SK-N-SH (cell line): ENCODE measurements around the gene HEBP2. TPM values are rescaled to one million over a fixed set of nuclear protein-coding genes. Genes with fewer than 3 reads are reported as not detected.

Experiments used
- CTCF ChIA-PET: fragments of 300-600, 350-600 bp; formaldehyde crosslinking; extraction: SDS; loops from one replicate; lab custom pipeline; 2021; lab: Yijun Ruan, JAX
- POLR2A ChIA-PET: fragments of 350-600 bp; sonication (Branson Sonifier 250); formaldehyde crosslinking; extraction: SDS; loops from one replicate; lab custom pipeline; 2020; ENCODE audit warnings: antibody characterized with exemption, inconsistent platforms; lab: Yijun Ruan, JAX
- DNase-seq: peaks from one replicate; pipeline ENCODE4 v3.0.0; 2012
- H2AFZ ChIP-seq: fragments of 200-600 bp; sonication (generic); 2 replicates; pipeline ENCODE4 v1.8.1; 2016; ENCODE audit warnings: antibody characterized with exemption, mild to moderate bottlenecking, low read depth
- H3F3A ChIP-seq: fragments of 200-600 bp; sonication (generic); replicated peaks from 2 replicates; pipeline ENCODE3; 2016; ENCODE audit warnings: antibody characterized with exemption, mild to moderate bottlenecking; ENCODE audit not compliant: insufficient read depth
- H3K27ac ChIP-seq, 2 experiments: fragments of 200-500 bp in 1 of 2; fragments of 200-600 bp in 1 of 2; sonication (Bioruptor generic) in 1 of 2; sonication (generic), shearing (Covaris generic) in 1 of 2; 2 replicates each; pipeline versions ENCODE4 v1.5.1 to v1.6.1; 2014 to 2016; ENCODE audit warnings: low read depth in 2 of 2, inconsistent platforms in 1 of 2, low read length in 1 of 2, mild to moderate bottlenecking in 1 of 2, mixed read lengths in 1 of 2
- H3K27me3 ChIP-seq: fragments of 200-600 bp; sonication (generic), shearing (Covaris generic); 2 replicates; pipeline ENCODE4 v1.6.1; 2016; ENCODE audit warnings: mixed run types; ENCODE audit not compliant: insufficient read depth
- H3K36me3 ChIP-seq, 2 experiments: fragments of 200-500 bp in 1 of 2; fragments of 200-600 bp in 1 of 2; sonication (Bioruptor generic) in 1 of 2; sonication (generic) in 1 of 2; replicated peaks in 1 of 2; 2 replicates each; pipeline versions ENCODE3 to v1.5.1; 2014 to 2016; ENCODE audit warnings: low read length in 1 of 2, mild to moderate bottlenecking in 1 of 2; ENCODE audit not compliant: insufficient read depth in 2 of 2, control insufficient read depth in 1 of 2
- H3K4me1 ChIP-seq, 2 experiments: fragments of 200-500 bp in 1 of 2; fragments of 200-600 bp in 1 of 2; sonication (Bioruptor generic) in 1 of 2; sonication (generic), shearing (Covaris generic) in 1 of 2; 2 replicates each; pipeline versions ENCODE4 v1.5.1 to v1.6.1; 2014 to 2016; ENCODE audit warnings: low read depth in 1 of 2, low read length in 1 of 2, mixed run types in 1 of 2; ENCODE audit not compliant: insufficient read depth in 2 of 2, control insufficient read depth in 1 of 2
- H3K4me2 ChIP-seq: fragments of 200-600 bp; sonication (generic), shearing (Covaris generic); 2 replicates; pipeline ENCODE4 v1.6.1; 2017; ENCODE audit warnings: mixed run types
- H3K4me3 ChIP-seq, 2 experiments: fragments of 200-500 bp in 1 of 2; fragments of 200-600 bp in 1 of 2; sonication (Bioruptor generic) in 1 of 2; sonication (generic), shearing (Covaris generic) in 1 of 2; 2 replicates each; pipeline versions ENCODE4 v1.5.1 to v1.8.1; 2014 to 2016; ENCODE audit warnings: low read depth in 2 of 2, inconsistent platforms in 1 of 2, low read length in 1 of 2, mild to moderate bottlenecking in 1 of 2, mixed read lengths in 1 of 2, moderate library complexity in 1 of 2
- H3K79me2 ChIP-seq: fragments of 200-600 bp; sonication (generic); 2 replicates; pipeline ENCODE4 v1.8.1; 2017; ENCODE audit warnings: mild to moderate bottlenecking; ENCODE audit not compliant: insufficient read depth
- H3K9ac ChIP-seq: fragments of 200-600 bp; sonication (generic); 2 replicates; pipeline ENCODE4 v1.6.1; 2017; ENCODE audit warnings: mixed run types
- H3K9me2 ChIP-seq: fragments of 200-600 bp; sonication (generic); 2 replicates; pipeline ENCODE4 v1.6.1; 2017; ENCODE audit warnings: mixed run types
- H3K9me3 ChIP-seq: fragments of 200-600 bp; sonication (generic); 2 replicates; pipeline ENCODE4 v1.6.1; 2017; ENCODE audit warnings: mixed run types, mild to moderate bottlenecking, moderate library complexity
- H4K20me1 ChIP-seq: fragments of 200-600 bp; sonication (generic); 2 replicates; pipeline ENCODE4 v1.6.1; 2017; ENCODE audit warnings: mild to moderate bottlenecking, mixed run types; ENCODE audit not compliant: insufficient read depth
- EP300 ChIP-seq, 2 experiments: IDR thresholded peaks; 2 replicates each; pipeline versions ENCODE4 v1.4.0 to v1.6.1; 2012; ENCODE audit warnings: borderline replicate concordance in 1 of 2, low read depth in 1 of 2, low read length in 1 of 2
- FOSL2 ChIP-seq: IDR thresholded peaks from 2 replicates; pipeline ENCODE4 v1.4.0; 2012; ENCODE audit warnings: low read depth, mild to moderate bottlenecking, moderate library complexity, borderline replicate concordance
- FOXJ3 ChIP-seq: sonication (generic); formaldehyde crosslinking; IDR thresholded peaks from 2 replicates; pipeline ENCODE4 v1.5.1; 2020; ENCODE audit warnings: mild to moderate bottlenecking, missing genetic modification reagents
- FOXM1 ChIP-seq: IDR thresholded peaks from 2 replicates; pipeline ENCODE4 v1.4.0; 2012; ENCODE audit warnings: low read depth, mild to moderate bottlenecking
- IRF3 ChIP-seq: fragments of 150-350 bp; IDR thresholded peaks from 2 replicates; pipeline ENCODE4 v1.6.1; 2016; ENCODE audit warnings: mild to moderate bottlenecking, low read depth, low read length
- MEF2A ChIP-seq: IDR thresholded peaks from 2 replicates; pipeline ENCODE4 v1.4.0; 2012; ENCODE audit warnings: low read depth, borderline replicate concordance
- MXI1 ChIP-seq: IDR thresholded peaks from 2 replicates; pipeline ENCODE4 v1.6.1; 2012; ENCODE audit warnings: mild to moderate bottlenecking, low read depth, low read length, improper control_type of control experiment
- NRF1 ChIP-seq: IDR thresholded peaks from 2 replicates; pipeline ENCODE4 v1.6.1; 2012; ENCODE audit warnings: low read depth, mild to moderate bottlenecking, low read length
- PBX3 ChIP-seq: IDR thresholded peaks from 2 replicates; pipeline ENCODE4; 2012
- POLR2AphosphoS5 ChIP-seq: IDR thresholded peaks from 2 replicates; pipeline ENCODE4 v1.6.1; 2012; ENCODE audit warnings: low read depth, low read length
- RAD21 ChIP-seq: IDR thresholded peaks from 2 replicates; pipeline ENCODE4 v1.6.1; 2012; ENCODE audit warnings: mild to moderate bottlenecking, low read length
- RCOR1 ChIP-seq: fragments of 150-350 bp; IDR thresholded peaks from 2 replicates; pipeline ENCODE4 v1.6.1; 2017; ENCODE audit warnings: antibody characterized with exemption, low read length
- RFX5 ChIP-seq: IDR thresholded peaks from 2 replicates; pipeline ENCODE4 v1.6.1; 2012; ENCODE audit warnings: mild to moderate bottlenecking, improper control_type of control experiment, low read length
- RXRA ChIP-seq: IDR thresholded peaks from 2 replicates; pipeline ENCODE4 v1.4.0; 2012; ENCODE audit warnings: low read depth, mild to moderate bottlenecking, borderline replicate concordance
- SMC3 ChIP-seq: IDR thresholded peaks from 2 replicates; pipeline ENCODE4 v1.6.1; 2012; ENCODE audit warnings: low read depth, low read length, improper control_type of control experiment
- USF2 ChIP-seq: fragments of 150-350 bp; IDR thresholded peaks from 2 replicates; pipeline ENCODE4 v1.6.1; 2017; ENCODE audit warnings: antibody characterized with exemption, low read length, low read depth, borderline replicate concordance
- WGBS: methylation state at CpG from one replicate; pipeline ENCODE4 v1.1.6; 2017; ENCODE audit warnings: low lambda C conversion rate; 5-methylcytosine and 5-hydroxymethylcytosine counted together
- polyA plus RNA-seq, 3 experiments: library from polyadenylated mRNA; depleted of rRNA; stranded (reverse); fragments of >200 nt; gene quantifications; 2 replicates each; pipeline ENCODE4 v1.2.3, GENCODE V29; 2012

HEBP2 gene
- polyA plus RNA-seq, 1 of the 3 experiments (the other 2 are of a cell fraction): 7.6 TPM

- CTCF ChIA-PET: interaction anchor here (0.9 to 3.7 kb wide), 9 partner anchors 21 to 315 kb away, joined by 3 to 19 read pairs (median 3); no protein-coding TSS in a partner anchor
- Histone ChIP-seq H3K4me3 (no peak overlapping the region), H3K4me1 (no peaks in the 10 kb centered on the region; a peak in 1 of 4 replicates), H3K27me3 (peaks cover 48% of the 10 kb centered on the region), H3K4me2 (no peak overlapping the region), H3K27ac (no peak overlapping the region), H3K9ac (no peak overlapping the region), H2AFZ (no peak overlapping the region), H4K20me1 (no peaks in the 10 kb centered on the region), H3K9me2 (no peaks in the 10 kb centered on the region), H3K9me3 (no peaks in the 10 kb centered on the region), H3K36me3 (no peaks in the 10 kb centered on the region), H3F3A (no peaks in the 10 kb centered on the region), H3K79me2 (no peaks in the 10 kb centered on the region)
- WGBS: 13% methylated on average over 14 of the region's 19 CpGs
- TF ChIP-seq RAD21: no peak
- no peak for TF ChIP-seq FOXM1
- POLR2A ChIA-PET: no interaction called here
- DNase-seq: no peak
These were observed 27.4 kb downstream of the HEBP2 start for GRCh38 chr6:138431256-138432062.

GRCh38 chr6:138432063-138432356 is 28.0 kb downstream of the HEBP2 start:
- Histone ChIP-seq H3K79me2 (no peaks in the 10 kb centered on the region), H3K4me1 (no peaks in the 10 kb centered on the region; a peak in 1 of 4 replicates), H3K9me3 (no peaks in the 10 kb centered on the region), H3K36me3 (no peaks in the 10 kb centered on the region), H3K27ac (no peak overlapping the region), H2AFZ (no peak overlapping the region), H3K4me3 (no peak overlapping the region), H3K4me2 (no peak overlapping the region), H3K9me2 (no peaks in the 10 kb centered on the region), H3K27me3 (peaks cover 48% of the 10 kb centered on the region), H4K20me1 (no peaks in the 10 kb centered on the region)
- no peak for DNase-seq
- CTCF ChIA-PET: interaction anchor here (1.0 to 3.3 kb wide), 2 partner anchors 20 to 89 kb away, joined by 3 to 18 read pairs; no protein-coding TSS in a partner anchor
- POLR2A ChIA-PET: no interaction called here
- no CpG with 5 or more reads among the region's 11 CpGs for WGBS
- no peak for TF ChIP-seq FOSL2
- no peak for TF ChIP-seq SMC3
- no peak for TF ChIP-seq POLR2AphosphoS5
- no peak for TF ChIP-seq MEF2A
- TF ChIP-seq USF2: no peak
- no peak for TF ChIP-seq RFX5
- TF ChIP-seq RCOR1: no peak
- no peak for TF ChIP-seq RXRA
- TF ChIP-seq NRF1: no peak
- no peak for TF ChIP-seq MXI1
- no peak for TF ChIP-seq EP300 (IDR thresholded peaks at IDR 0.05; ENCODE audit: borderline replicate concordance in 1 of 2, low read depth in 1 of 2, low read length in 1 of 2)
- no peak for TF ChIP-seq FOXJ3 (CRISPR knock-in tag)
- TF ChIP-seq IRF3: no peak
- TF ChIP-seq PBX3: no peak
- TF ChIP-seq, all 33 proteins: peak for 0
- Histone ChIP-seq H3F3A (no peaks in the 10 kb centered on the region), H3K9ac (no peak overlapping the region)
